Measurements from ENCODE around the gene USP9Y. TPM values are rescaled to one million over a fixed set of nuclear protein-coding genes. Genes with fewer than 3 reads are reported as not detected.
"Not testable (repeated sequence)": the region's sequence is repeated elsewhere in the genome, so short reads cannot be mapped to it uniquely, and the experiment has no call there.

The USP9Y gene
- total RNA-seq, 1 experiment from 2014 or later: not detected

- no peak for TF ChIP-seq CTCF (IDR thresholded peaks at IDR 0.05; ENCODE audit: insufficient read depth in 1 of 2, low read depth in 1 of 2, low read length in 1 of 2, severe bottlenecking in 1 of 2, unreplicated experiment in 1 of 2)
- Histone ChIP-seq H3K36me3 (ENCODE audit: control insufficient read depth, insufficient read depth, low read length) (no peaks in the 10 kb centered on the region), H3K4me3 (ENCODE audit: low read depth, low read length) (no peak overlapping the region), H3K27me3 (replicated peaks; ENCODE audit: control insufficient read depth, insufficient read depth, low read length) (no peaks in the 10 kb centered on the region), H3K4me1 (no peaks in the 10 kb centered on the region), H3K9me3 (no peaks in the 10 kb centered on the region)
- no peaks in the 10 kb centered on the region for H3K27me3 Mint-ChIP-seq (ENCODE audit: insufficient read depth, unreplicated experiment)
- H3K4me3 Mint-ChIP-seq (ENCODE audit: unreplicated experiment): no peak overlapping the region
- H3K4me1 Mint-ChIP-seq (ENCODE audit: low read depth, unreplicated experiment): no peaks in the 10 kb centered on the region
- H3K9me3 Mint-ChIP-seq (ENCODE audit: unreplicated experiment): no peaks in the 10 kb centered on the region
- no peak for DNase-seq
- ChIA-PET POLR2A (no interaction called here), CTCF (no interaction called here)
- BruUV-seq (replicated peaks): no TSS peak
- intact Hi-C loops (cut with micrococcal nuclease; ENCODE audit: unreplicated experiment): no loop called here
- H3K36me3 Mint-ChIP-seq (ENCODE audit: insufficient read depth, unreplicated experiment): no peaks in the 10 kb centered on the region
- no peak overlapping the region for H3K27ac Mint-ChIP-seq (ENCODE audit: unreplicated experiment)
Observed at GRCh38 chrY:12661745-12662681, 39.0 kb upstream of the USP9Y start.

GRCh38 chrY:12662745-12663591 lies 38.1 kb upstream of the USP9Y start:
- no peak for DNase-seq
- Mint-ChIP-seq H3K9me3 (ENCODE audit: unreplicated experiment) (no peaks in the 10 kb centered on the region), H3K4me1 (ENCODE audit: low read depth, unreplicated experiment) (no peaks in the 10 kb centered on the region), H3K27ac (ENCODE audit: unreplicated experiment) (no peak overlapping the region), H3K36me3 (ENCODE audit: insufficient read depth, unreplicated experiment) (no peaks in the 10 kb centered on the region), H3K4me3 (ENCODE audit: unreplicated experiment) (no peak overlapping the region), H3K27me3 (ENCODE audit: insufficient read depth, unreplicated experiment) (no peaks in the 10 kb centered on the region)
- H3K4me1 ChIP-seq: no peaks in the 10 kb centered on the region
- intact Hi-C loops (cut with micrococcal nuclease; ENCODE audit: unreplicated experiment): no loop called here
- CTCF ChIA-PET: no interaction called here
- BruUV-seq (replicated peaks): no TSS peak
- no peaks in the 10 kb centered on the region for H3K9me3 ChIP-seq
- H3K4me3 ChIP-seq (ENCODE audit: low read depth, low read length): no peak overlapping the region
- TF ChIP-seq CTCF (IDR thresholded peaks at IDR 0.05; ENCODE audit: insufficient read depth in 1 of 2, low read depth in 1 of 2, low read length in 1 of 2, severe bottlenecking in 1 of 2, unreplicated experiment in 1 of 2): no peak
- no peaks in the 10 kb centered on the region for H3K27me3 ChIP-seq (replicated peaks; ENCODE audit: control insufficient read depth, insufficient read depth, low read length)
- POLR2A ChIA-PET: no interaction called here
- no peaks in the 10 kb centered on the region for H3K36me3 ChIP-seq (ENCODE audit: control insufficient read depth, insufficient read depth, low read length)

GRCh38 chrY:12663845-12664244 lies 37.2 kb upstream of the USP9Y start:
- H3K4me1 Mint-ChIP-seq (ENCODE audit: low read depth, unreplicated experiment); H3K4me1 ChIP-seq; CTCF ChIA-PET; H3K27ac Mint-ChIP-seq (ENCODE audit: unreplicated experiment); H3K36me3 Mint-ChIP-seq (ENCODE audit: insufficient read depth, unreplicated experiment); H3K36me3 ChIP-seq (ENCODE audit: control insufficient read depth, insufficient read depth, low read length); intact Hi-C loops (cut with micrococcal nuclease; ENCODE audit: unreplicated experiment); H3K9me3 Mint-ChIP-seq (ENCODE audit: unreplicated experiment); H3K9me3 ChIP-seq; H3K4me3 Mint-ChIP-seq (ENCODE audit: unreplicated experiment); DNase-seq; H3K27me3 Mint-ChIP-seq (ENCODE audit: insufficient read depth, unreplicated experiment); H3K4me3 ChIP-seq (ENCODE audit: low read depth, low read length); H3K27me3 ChIP-seq (replicated peaks; ENCODE audit: control insufficient read depth, insufficient read depth, low read length); POLR2A ChIA-PET; BruUV-seq (replicated peaks): not testable (repeated sequence)

All from Caco-2 (cell line).